HEK293 (cell line): ENCODE results near the gene VMO1.

Experiments
- GFI1B ChIP-seq: fragments of 450-650 bp; formaldehyde crosslinking; IDR thresholded peaks from 2 replicates; pipeline ENCODE4 v1.5.1; 2016; ENCODE audit warnings: missing biosample characterization, missing genetic modification characterization
- GLIS1 ChIP-seq: fragments of 450-650 bp; formaldehyde crosslinking; IDR thresholded peaks from 2 replicates; pipeline ENCODE4 v1.5.1; 2016; ENCODE audit warnings: missing biosample characterization, missing genetic modification characterization
- HIC1 ChIP-seq: fragments of 450-650 bp; formaldehyde crosslinking; IDR thresholded peaks from 2 replicates; pipeline ENCODE4 v1.5.1; 2016; ENCODE audit warnings: missing biosample characterization, missing genetic modification characterization
- HOXD13 ChIP-seq: sonication (generic); formaldehyde crosslinking; IDR thresholded peaks from 2 replicates; pipeline ENCODE4 v1.8.0; 2022; ENCODE audit warnings: missing genetic modification reagents, borderline replicate concordance
- IKZF3 ChIP-seq: fragments of 450-650 bp; IDR thresholded peaks from 2 replicates; pipeline ENCODE4 v1.5.0; 2018; ENCODE audit warnings: missing biosample characterization, mild to moderate bottlenecking, missing genetic modification characterization, moderate library complexity
- KLF9 ChIP-seq: fragments of 450-650 bp; formaldehyde crosslinking; IDR thresholded peaks from 2 replicates; pipeline ENCODE4 v1.5.1; 2016; ENCODE audit warnings: missing biosample characterization, missing genetic modification characterization, low read depth
- MZF1 ChIP-seq: fragments of 450-650 bp; formaldehyde crosslinking; IDR thresholded peaks from 2 replicates; pipeline ENCODE4 v1.5.1; 2017; ENCODE audit warnings: missing biosample characterization, missing genetic modification characterization, borderline replicate concordance
- SALL2 ChIP-seq: fragments of 450-650 bp; formaldehyde crosslinking; IDR thresholded peaks from 2 replicates; pipeline ENCODE4 v1.5.0; 2017; ENCODE audit warnings: missing biosample characterization, mild to moderate bottlenecking, missing genetic modification characterization, borderline replicate concordance
- SCRT2 ChIP-seq: fragments of 450-650 bp; formaldehyde crosslinking; IDR thresholded peaks from 2 replicates; pipeline ENCODE4 v1.5.1; 2016; ENCODE audit warnings: missing biosample characterization, missing genetic modification characterization
- SP3 ChIP-seq: fragments of 450-650 bp; formaldehyde crosslinking; IDR thresholded peaks from 2 replicates; pipeline ENCODE4 v1.5.1; 2016; ENCODE audit warnings: missing biosample characterization, missing genetic modification characterization
- ZFP41 ChIP-seq: fragments of 450-650 bp; formaldehyde crosslinking; IDR thresholded peaks from 2 replicates; pipeline ENCODE4 v1.5.1; 2016; ENCODE audit warnings: missing biosample characterization, missing genetic modification characterization, borderline replicate concordance
- ZNF10 ChIP-seq: fragments of 450-650 bp; formaldehyde crosslinking; IDR thresholded peaks from 2 replicates; pipeline ENCODE4 v1.5.1; 2017; ENCODE audit warnings: missing biosample characterization, missing genetic modification characterization
- ZNF155 ChIP-seq: fragments of 450-650 bp; formaldehyde crosslinking; IDR thresholded peaks from 2 replicates; pipeline ENCODE4 v1.5.1; 2016; ENCODE audit warnings: missing biosample characterization, missing genetic modification characterization
- ZNF202 ChIP-seq: fragments of 450-650 bp; formaldehyde crosslinking; IDR thresholded peaks from 2 replicates; pipeline ENCODE4 v1.5.1; 2016; ENCODE audit warnings: missing biosample characterization, missing genetic modification characterization, borderline replicate concordance
- ZNF211 ChIP-seq: fragments of 450-650 bp; formaldehyde crosslinking; IDR thresholded peaks from 2 replicates; pipeline ENCODE4 v1.5.1; 2016; ENCODE audit warnings: low read depth, missing biosample characterization, missing genetic modification characterization
- ZNF214 ChIP-seq: fragments of 450-650 bp; formaldehyde crosslinking; IDR thresholded peaks from 2 replicates; pipeline ENCODE4 v1.5.1; 2017; ENCODE audit warnings: missing biosample characterization, mild to moderate bottlenecking, missing genetic modification characterization, borderline replicate concordance
- ZNF239 ChIP-seq: fragments of 450-650 bp; formaldehyde crosslinking; IDR thresholded peaks from 2 replicates; pipeline ENCODE4 v1.5.1; 2016; ENCODE audit warnings: missing biosample characterization, missing genetic modification characterization
- ZNF24 ChIP-seq: fragments of 450-650 bp; formaldehyde crosslinking; IDR thresholded peaks from 2 replicates; pipeline ENCODE4 v1.5.1; 2016; ENCODE audit warnings: missing biosample characterization, missing genetic modification characterization
- ZNF274 ChIP-seq, 2 experiments: fragments of 200-500 bp in 1 of 2; fragments of 450-650 bp in 1 of 2; sonication (Bioruptor generic) in 1 of 2; formaldehyde crosslinking in 1 of 2; IDR thresholded peaks; 2 replicates each; pipeline versions ENCODE4 v1.5.1 to v1.6.1; 2014 to 2016; ENCODE audit warnings: borderline replicate concordance in 1 of 2, inconsistent platforms in 1 of 2, low read length in 1 of 2, missing biosample characterization in 1 of 2, missing genetic modification characterization in 1 of 2
- ZNF341 ChIP-seq: fragments of 450-650 bp; formaldehyde crosslinking; IDR thresholded peaks from 2 replicates; pipeline ENCODE4; 2016; ENCODE audit warnings: low read depth, missing biosample characterization, missing genetic modification characterization
- ZNF350 ChIP-seq: fragments of 450-650 bp; formaldehyde crosslinking; IDR thresholded peaks from 2 replicates; pipeline ENCODE4 v1.5.0; 2017; ENCODE audit warnings: missing biosample characterization, mild to moderate bottlenecking, missing genetic modification characterization
- ZNF544 ChIP-seq: fragments of 450-650 bp; formaldehyde crosslinking; IDR thresholded peaks from 2 replicates; pipeline ENCODE4 v1.5.0; 2017; ENCODE audit warnings: missing biosample characterization, missing genetic modification characterization
- ZNF600 ChIP-seq: fragments of 450-650 bp; formaldehyde crosslinking; IDR thresholded peaks from 2 replicates; pipeline ENCODE4 v1.5.1; 2016; ENCODE audit warnings: missing biosample characterization, missing genetic modification characterization
- ZNF670 ChIP-seq: fragments of 450-650 bp; formaldehyde crosslinking; IDR thresholded peaks from 2 replicates; pipeline ENCODE4 v1.5.1; 2016; ENCODE audit warnings: missing biosample characterization, missing genetic modification characterization, low read depth
- ZNF677 ChIP-seq: fragments of 450-650 bp; IDR thresholded peaks from 2 replicates; pipeline ENCODE4 v1.5.0; 2018; ENCODE audit warnings: missing biosample characterization, mild to moderate bottlenecking, missing genetic modification characterization, moderate library complexity
- ZNF768 ChIP-seq: fragments of 450-650 bp; formaldehyde crosslinking; IDR thresholded peaks from 2 replicates; pipeline ENCODE4 v1.5.1; 2018; ENCODE audit warnings: missing biosample characterization, mild to moderate bottlenecking, missing genetic modification characterization
- TF ChIP-seq, protein P1 (sequence below): fragments of 450-650 bp; formaldehyde crosslinking; IDR thresholded peaks from 2 replicates; pipeline ENCODE4 v1.5.1; 2017; ENCODE audit warnings: missing biosample characterization, missing genetic modification characterization
- TF ChIP-seq, protein P2 (sequence below): fragments of 450-650 bp; formaldehyde crosslinking; IDR thresholded peaks from 2 replicates; pipeline ENCODE4 v1.5.1; 2016; ENCODE audit warnings: missing biosample characterization, missing genetic modification characterization
- TF ChIP-seq, protein P3 (sequence below): sonication (generic); formaldehyde crosslinking; IDR thresholded peaks from 2 replicates; pipeline ENCODE4 v1.8.1; 2022; ENCODE audit warnings: mild to moderate bottlenecking, moderate library complexity, missing genetic modification reagents
- TF ChIP-seq, protein P4 (sequence below): fragments of 450-650 bp; formaldehyde crosslinking; IDR thresholded peaks from 2 replicates; pipeline ENCODE4 v1.5.1; 2017; ENCODE audit warnings: missing biosample characterization, missing genetic modification characterization

VMO1 gene

GRCh38 chr17:4739122-4740024, 46.8 kb downstream of the VMO1 start, which contains the start of the genes CXCL16 and ZMYND15 (continued):
- TF ChIP-seq MZF1 (tag by site-specific recombination) (no peak), ZNF274 (IDR thresholded peaks at IDR 0.05; ENCODE audit: low read length) (no peak), ZNF274 (tag by site-specific recombination; IDR thresholded peaks at IDR 0.05; ENCODE audit: borderline replicate concordance) (no peak), ZNF211 (tag by site-specific recombination) (no peak), ZNF341 (peak; percentile 20; the same call in 1 of the 2 replicates), ZNF768 (no peak), GFI1B (tag by site-specific recombination) (no peak), ZNF10 (tag by site-specific recombination) (no peak), ZNF544 (no peak), ZNF24 (tag by site-specific recombination) (no peak), ZNF670 (tag by site-specific recombination) (no peak), SCRT2 (no peak), ZNF677 (tag by site-specific recombination) (no peak), ZNF239 (tag by site-specific recombination) (no peak), HOXD13 (no peak), ZNF214 (tag by site-specific recombination) (no peak), GLIS1 (tag by site-specific recombination) (no peak; the same call in 1 of the 2 replicates), HIC1 (tag by site-specific recombination) (peak; percentile 76), ZNF350 (no peak), IKZF3 (peak; percentile 10; the same call in 1 of the 2 replicates), SP3 (tag by site-specific recombination) (0 out of 2 replicates have a peak, but pooled peaks have one; percentile 2), ZNF600 (tag by site-specific recombination) (peak; percentile 78), KLF9 (tag by site-specific recombination) (no peak), ZFP41 (tag by site-specific recombination) (no peak), ZNF155 (tag by site-specific recombination) (no peak), ZNF202 (tag by site-specific recombination) (no peak), SALL2 (tag by site-specific recombination) (no peak)
- TF ChIP-seq, protein P1, sequence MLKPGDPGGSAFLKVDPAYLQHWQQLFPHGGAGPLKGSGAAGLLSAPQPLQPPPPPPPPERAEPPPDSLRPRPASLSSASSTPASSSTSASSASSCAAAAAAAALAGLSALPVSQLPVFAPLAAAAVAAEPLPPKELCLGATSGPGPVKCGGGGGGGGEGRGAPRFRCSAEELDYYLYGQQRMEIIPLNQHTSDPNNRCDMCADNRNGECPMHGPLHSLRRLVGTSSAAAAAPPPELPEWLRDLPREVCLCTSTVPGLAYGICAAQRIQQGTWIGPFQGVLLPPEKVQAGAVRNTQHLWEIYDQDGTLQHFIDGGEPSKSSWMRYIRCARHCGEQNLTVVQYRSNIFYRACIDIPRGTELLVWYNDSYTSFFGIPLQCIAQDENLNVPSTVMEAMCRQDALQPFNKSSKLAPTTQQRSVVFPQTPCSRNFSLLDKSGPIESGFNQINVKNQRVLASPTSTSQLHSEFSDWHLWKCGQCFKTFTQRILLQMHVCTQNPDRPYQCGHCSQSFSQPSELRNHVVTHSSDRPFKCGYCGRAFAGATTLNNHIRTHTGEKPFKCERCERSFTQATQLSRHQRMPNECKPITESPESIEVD (tag by site-specific recombination), result no peak
- TF ChIP-seq, protein P2, sequence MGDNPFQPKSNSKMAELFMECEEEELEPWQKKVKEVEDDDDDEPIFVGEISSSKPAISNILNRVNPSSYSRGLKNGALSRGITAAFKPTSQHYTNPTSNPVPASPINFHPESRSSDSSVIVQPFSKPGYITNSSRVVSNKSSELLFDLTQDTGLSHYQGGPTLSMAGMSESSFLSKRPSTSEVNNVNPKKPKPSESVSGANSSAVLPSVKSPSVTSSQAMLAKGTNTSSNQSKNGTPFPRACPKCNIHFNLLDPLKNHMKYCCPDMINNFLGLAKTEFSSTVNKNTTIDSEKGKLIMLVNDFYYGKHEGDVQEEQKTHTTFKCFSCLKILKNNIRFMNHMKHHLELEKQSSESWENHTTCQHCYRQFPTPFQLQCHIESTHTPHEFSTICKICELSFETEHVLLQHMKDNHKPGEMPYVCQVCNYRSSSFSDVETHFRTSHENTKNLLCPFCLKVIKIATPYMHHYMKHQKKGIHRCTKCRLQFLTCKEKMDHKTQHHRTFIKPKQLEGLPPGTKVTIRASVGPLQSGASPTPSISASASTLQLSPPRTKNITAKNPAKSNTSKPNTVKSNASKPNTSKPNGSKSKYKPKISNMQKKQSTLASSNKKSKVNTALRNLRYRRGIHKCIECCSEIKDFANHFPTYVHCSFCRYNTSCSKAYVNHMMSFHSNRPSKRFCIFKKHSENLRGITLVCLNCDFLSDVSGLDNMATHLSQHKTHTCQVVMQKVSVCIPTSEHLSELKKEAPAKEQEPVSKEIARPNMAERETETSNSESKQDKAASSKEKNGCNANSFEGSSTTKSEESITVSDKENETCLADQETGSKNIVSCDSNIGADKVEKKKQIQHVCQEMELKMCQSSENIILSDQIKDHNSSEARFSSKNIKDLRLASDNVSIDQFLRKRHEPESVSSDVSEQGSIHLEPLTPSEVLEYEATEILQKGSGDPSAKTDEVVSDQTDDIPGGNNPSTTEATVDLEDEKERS, result no peak
- TF ChIP-seq, protein P3, sequence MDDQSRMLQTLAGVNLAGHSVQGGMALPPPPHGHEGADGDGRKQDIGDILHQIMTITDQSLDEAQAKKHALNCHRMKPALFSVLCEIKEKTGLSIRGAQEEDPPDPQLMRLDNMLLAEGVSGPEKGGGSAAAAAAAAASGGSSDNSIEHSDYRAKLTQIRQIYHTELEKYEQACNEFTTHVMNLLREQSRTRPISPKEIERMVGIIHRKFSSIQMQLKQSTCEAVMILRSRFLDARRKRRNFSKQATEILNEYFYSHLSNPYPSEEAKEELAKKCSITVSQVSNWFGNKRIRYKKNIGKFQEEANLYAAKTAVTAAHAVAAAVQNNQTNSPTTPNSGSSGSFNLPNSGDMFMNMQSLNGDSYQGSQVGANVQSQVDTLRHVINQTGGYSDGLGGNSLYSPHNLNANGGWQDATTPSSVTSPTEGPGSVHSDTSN (CRISPR knock-in tag), result peak; percentile 34
- TF ChIP-seq, protein P4, sequence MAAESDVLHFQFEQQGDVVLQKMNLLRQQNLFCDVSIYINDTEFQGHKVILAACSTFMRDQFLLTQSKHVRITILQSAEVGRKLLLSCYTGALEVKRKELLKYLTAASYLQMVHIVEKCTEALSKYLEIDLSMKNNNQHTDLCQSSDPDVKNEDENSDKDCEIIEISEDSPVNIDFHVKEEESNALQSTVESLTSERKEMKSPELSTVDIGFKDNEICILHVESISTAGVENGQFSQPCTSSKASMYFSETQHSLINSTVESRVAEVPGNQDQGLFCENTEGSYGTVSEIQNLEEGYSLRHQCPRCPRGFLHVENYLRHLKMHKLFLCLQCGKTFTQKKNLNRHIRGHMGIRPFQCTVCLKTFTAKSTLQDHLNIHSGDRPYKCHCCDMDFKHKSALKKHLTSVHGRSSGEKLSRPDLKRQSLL (tag by site-specific recombination), result peak; percentile 76; the same call in 1 of the 2 replicates
